Colon (tissue), 2 donors: ENCODE measurements around the gene PLCB3.
"Not testable (repeated sequence)": the region's sequence is repeated elsewhere in the genome, so short reads cannot be mapped to it uniquely, and the experiment has no call there.

Source experiments
- FAIRE-seq: peaks from 2 replicates; lab custom pipeline; 2012; peaks lifted over from hg19 to GRCh38; lab: Jason Lieb, UNC
- donor health status: control.
- donor health status: control.

PLCB3 gene

GRCh38 chr11:64304316-64305072 is 53.2 kb downstream of the PLCB3 start:
- FAIRE-seq: no peak

- no peak for FAIRE-seq
Measured at GRCh38 chr11:64305075-64305690, 53.9 kb downstream of the PLCB3 start, which contains the start of gene ESRRA. Gene ESRRA (plus strand): TSS chr11:64305524. CDS start chr11:64307180, 1,656 bp downstream.

GRCh38 chr11:64305691-64306562 is 54.6 kb downstream of the PLCB3 start:
- FAIRE-seq: no peak

GRCh38 chr11:64306563-64306875 is 55.2 kb downstream of the PLCB3 start:
- FAIRE-seq: no peak

GRCh38 chr11:64306876-64307622 is 55.7 kb downstream of the PLCB3 start:
- FAIRE-seq: no peak

- not testable (repeated sequence) for FAIRE-seq
Measured at GRCh38 chr11:64307795-64308194, 56.5 kb downstream of the PLCB3 start.

- FAIRE-seq: no peak
Measured at GRCh38 chr11:64312947-64313346, 61.6 kb downstream of the PLCB3 start.

- FAIRE-seq: no peak
Measured at GRCh38 chr11:64313491-64314145, 62.3 kb downstream of the PLCB3 start.

- FAIRE-seq: no peak
Measured at GRCh38 chr11:64314146-64314804, 62.9 kb downstream of the PLCB3 start.

- no peak for FAIRE-seq
Measured at GRCh38 chr11:64314805-64315561, 63.7 kb downstream of the PLCB3 start.

GRCh38 chr11:64315667-64316526 is 64.6 kb downstream of the PLCB3 start:
- FAIRE-seq: not testable (repeated sequence)

- FAIRE-seq: no peak
Measured at GRCh38 chr11:64316672-64317324, 65.5 kb downstream of the PLCB3 start.

- FAIRE-seq: peak; percentile 5
Measured at GRCh38 chr11:64317325-64317960, 66.1 kb downstream of the PLCB3 start, which contains the start of gene TRMT112. Gene TRMT112 (minus strand): TSS chr11:64317559. CDS start chr11:64317526, 33 bp downstream.

- no peak for FAIRE-seq
Measured at GRCh38 chr11:64317961-64318765, 66.8 kb downstream of the PLCB3 start, which contains the start of gene PRDX5. Gene PRDX5 (plus strand): TSS chr11:64318121. CDS start chr11:64318216, 95 bp downstream.
